Stimulated activated CD8-positive, alpha-beta memory T cell treated with anti-CD3 and anti-CD28 coated beads, Interleukin-12 subunit alpha, Interleukin-12 subunit beta, amount 100 ng/mL, for 4 hours (primary cell): ENCODE results near the gene ARHGEF19.
"Not testable (repeated sequence)": the region's sequence is repeated elsewhere in the genome, so short reads cannot be mapped to it uniquely, and the experiment has no call there.

Source experiments
- DNase-seq: peaks from one replicate; pipeline ENCODE4 v3.0.0-alpha.2; 2020; ENCODE audit warnings: low read depth

The ARHGEF19 gene

DNA sequence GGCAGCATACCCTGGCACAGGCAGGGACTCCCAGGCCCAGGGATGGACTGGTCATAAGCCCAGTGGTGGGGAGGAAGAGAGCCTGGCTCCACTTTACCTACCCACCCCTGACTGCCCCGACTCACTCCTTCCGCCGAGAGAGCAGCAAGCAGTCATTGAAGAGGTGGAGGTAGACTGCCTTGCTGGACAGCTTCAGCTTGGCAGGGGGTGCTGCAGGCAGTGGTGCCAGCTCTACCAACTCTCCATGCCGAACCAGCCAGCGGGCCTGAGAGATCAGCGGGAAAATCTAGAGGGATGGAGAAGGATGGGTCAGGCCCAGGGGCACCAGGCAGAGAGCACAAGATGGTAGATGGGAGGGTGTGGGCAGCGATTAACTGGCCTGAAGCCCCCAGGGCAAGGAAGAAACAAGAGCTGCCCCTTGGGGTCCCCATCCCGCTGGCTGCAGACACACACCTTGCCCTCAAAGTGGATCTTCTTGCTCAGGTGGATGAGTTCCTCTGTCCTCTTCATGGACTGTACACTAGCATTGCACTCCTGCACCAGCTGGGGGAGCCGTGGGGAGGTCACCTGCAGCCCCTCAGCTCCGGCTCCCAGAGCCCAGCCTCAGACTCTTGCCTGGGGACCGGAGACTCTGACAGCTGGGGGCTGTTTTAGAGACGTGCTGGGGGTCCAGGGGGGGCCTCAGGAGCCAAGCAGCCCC is 7.7 kb downstream of the ARHGEF19 start:
- no peak for DNase-seq

DNA sequence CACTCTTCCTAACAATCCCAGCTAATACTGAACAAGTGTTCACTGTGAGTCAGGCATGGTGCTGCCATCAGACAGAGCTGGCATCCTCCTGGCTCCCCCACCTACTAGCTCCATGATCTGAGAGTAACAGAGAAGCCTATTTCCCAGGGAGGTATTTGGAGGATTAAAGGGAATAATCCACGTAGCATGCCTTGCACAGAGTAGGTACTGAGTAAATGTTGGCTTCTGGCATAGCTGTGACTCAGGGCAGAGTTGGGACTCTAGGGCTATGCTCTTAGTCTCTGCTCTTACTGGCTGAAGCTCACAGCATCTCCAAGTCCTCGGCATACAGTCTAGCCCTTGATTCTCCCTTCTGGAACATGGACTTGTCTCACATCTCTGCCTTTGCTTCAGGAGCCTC is 8.2 kb downstream of the ARHGEF19 start:
- no peak for DNase-seq

DNA sequence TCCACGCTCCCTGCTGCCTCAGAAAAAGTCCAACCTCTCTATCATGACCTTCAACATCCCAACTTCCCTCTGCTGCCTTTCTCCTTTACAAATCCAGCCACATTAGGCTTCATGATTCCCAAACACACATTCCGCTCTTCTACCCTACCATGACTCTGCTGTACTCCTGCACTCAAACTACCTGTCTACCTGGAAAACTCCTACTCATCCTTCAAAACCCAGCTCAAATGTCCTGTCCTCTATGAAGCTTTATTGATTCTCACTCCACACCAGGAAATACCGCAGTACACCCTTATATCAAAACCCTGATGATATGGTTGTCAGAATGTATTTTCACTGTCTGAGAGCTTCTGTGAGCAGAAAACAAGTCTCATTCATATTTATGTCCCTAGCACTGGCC is 8.9 kb downstream of the ARHGEF19 start:
- no peak for DNase-seq

DNA sequence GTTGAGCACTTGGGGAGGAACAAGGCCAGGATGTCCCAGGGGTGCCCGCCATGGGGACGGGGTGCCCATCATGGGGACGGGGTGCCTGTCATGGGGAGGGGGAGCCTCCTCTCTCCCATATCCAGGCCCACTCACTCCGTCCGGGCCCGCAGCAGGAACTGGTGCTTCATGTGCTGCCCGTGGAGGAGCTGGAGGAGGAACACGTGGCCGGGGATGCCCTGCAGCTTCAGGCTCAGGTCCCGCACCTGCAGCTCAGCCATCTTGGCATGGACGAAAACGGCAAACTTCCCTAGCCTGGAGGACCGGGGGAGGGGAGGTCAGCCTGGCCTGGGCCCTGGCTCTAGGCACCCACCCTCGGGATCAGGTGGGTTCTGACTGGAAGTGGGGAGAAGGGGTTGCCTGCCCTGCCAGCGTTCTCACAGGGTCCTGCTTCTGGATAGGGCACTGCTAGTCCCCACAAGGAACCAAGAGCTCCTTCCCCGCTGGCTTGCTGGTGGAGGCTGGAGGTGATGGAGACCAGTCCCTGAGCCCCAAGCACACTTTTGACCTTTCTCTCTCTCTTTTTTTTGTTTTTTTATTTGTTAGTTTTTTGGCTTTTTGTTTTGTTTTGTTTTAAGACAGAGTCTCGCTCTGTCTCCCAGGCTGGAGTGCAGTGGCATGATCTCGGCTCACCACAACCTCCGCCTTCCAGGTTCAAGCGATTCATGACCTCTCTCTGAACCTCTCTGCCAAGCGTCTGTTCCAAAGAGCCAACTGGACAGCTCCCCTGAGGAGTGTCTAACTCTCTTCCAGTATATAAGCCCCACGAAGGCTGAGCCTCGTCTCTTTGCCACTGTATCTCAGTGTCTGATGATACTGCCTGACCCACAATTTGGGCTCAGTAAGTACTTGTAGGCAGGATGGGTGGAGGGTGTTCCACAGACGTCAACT is 9.9 kb downstream of the ARHGEF19 start:
- no peak for DNase-seq

DNA sequence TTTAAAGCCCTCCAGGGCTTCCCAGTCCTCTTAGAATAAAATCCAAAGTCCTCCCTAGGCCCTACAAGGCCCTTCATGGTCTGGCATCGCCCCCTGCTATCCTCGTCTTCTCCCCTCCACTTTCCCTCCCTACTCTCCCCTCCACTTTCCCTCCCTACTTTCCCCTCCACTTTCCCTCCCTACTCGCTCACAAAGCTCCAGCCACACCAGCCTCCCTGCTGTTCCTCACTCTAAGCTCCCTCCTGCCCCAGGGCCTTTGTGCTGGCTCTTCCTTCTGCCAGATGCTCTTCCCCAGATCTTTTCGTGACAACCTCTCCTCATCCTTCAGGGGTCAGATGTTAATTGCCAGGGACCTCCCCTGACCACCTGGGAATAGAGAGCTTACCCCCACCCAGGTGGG is 12.8 kb downstream of the ARHGEF19 start:
- DNase-seq, result no peak

DNA sequence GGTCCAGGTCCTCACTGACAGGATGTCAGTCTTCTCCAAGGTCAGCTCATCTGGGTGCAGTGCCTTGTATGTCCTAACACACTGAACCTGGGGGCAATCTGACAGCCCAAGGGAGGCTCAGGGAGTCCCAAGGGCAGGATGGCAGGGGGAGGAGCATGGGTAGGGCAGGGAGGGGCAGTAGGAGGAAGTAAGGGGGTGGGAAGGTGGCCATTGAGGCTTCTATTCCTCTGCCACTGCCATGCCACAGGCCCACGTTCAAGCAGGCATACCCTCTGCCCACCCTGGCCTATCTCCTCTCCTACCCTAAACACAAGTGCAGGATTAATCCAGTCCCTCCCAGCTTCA is 13.3 kb downstream of the ARHGEF19 start:
- DNase-seq, result no peak

DNA sequence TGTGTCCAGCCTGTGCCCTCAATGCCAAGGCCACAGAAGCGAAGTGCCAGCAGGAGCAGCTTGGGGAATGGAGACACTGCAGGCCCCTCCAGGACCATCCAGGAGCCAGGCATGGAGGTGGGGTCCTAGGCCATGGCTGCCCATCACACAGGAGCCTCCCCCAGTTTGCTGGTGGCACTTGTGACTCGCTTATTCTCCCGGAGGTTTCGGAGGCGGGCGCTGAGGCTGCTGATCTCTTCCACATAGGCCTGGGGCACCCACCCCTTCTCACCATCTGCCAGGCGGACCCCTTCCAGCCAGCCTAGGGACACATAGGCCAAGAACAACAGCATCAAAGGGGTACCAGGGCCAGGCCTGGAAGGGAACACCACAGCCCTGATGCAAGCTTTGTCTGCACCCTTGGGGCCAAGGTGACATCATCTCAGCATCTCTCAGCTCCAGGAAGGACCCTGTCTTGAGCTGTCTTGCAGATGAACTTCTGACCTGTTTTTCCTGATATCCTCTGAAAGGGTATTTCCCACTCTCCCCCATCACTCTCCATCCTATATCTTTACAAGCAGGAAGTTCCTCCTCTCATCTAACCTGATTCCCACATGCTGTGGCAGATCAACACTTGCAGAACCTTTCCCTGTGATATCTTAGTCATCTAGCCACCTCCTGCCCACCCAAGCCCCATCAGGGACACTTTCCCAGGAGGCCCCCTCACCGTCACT is 13.9 kb downstream of the ARHGEF19 start:
- DNase-seq, result no peak

DNA sequence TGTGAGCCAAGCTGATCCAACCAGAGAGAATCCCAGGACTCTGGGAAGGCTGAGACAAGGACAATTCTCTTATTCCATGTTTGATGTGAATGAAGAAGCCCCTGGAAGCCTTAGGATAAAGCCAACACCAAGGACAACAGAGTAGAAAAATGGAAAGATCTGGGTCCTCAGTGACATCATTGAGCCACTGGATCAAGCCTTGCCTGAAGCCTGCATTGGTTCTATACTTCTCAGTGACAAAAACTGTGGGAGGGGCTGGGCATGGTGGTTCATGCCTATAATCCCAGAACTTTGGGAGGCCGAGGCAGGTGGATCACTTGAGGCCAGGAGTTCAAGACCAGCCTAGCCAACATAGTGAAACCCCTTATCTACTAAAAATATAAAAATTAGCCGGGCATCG is 15.6 kb downstream of the ARHGEF19 start:
- no peak for DNase-seq

DNA sequence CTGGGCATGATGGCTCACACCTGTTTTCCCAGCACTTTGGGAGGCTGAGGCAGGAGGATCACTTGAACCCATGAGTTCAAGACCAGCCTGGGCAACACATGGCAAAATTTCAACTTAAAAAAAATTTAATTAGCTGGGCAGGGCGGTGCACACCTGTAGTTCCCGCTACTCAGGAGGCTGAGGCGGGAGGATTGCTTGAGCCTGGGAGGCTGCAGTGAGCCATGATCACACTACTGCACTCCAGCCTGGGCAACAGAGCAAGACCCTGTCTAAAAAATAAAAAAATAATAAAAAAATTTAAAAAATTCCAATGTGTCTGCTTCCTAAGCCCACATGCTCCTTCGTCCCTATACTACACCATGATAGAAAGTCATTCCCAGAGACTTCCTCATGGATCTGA is 16.3 kb downstream of the ARHGEF19 start:
- not testable (repeated sequence) for DNase-seq

DNA sequence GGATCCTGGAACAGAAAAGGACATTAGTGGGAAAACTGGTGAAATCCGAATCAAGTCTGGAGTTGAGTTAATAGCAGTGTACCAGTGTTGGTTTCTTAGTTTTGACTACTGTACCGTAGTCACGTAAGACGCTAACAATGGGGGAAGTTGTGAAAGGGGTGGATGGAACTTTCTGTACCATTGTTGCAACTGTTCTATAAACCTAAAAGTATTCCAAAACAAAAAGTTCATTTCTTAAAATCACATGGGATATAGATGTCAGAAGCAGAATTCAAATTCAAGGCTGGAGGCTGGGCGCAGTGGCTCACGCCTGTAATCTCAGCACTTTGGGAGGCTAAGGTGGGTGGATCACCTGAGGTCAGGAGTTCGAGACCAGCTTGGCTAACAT is 16.9 kb downstream of the ARHGEF19 start:
- DNase-seq, result no peak

DNA sequence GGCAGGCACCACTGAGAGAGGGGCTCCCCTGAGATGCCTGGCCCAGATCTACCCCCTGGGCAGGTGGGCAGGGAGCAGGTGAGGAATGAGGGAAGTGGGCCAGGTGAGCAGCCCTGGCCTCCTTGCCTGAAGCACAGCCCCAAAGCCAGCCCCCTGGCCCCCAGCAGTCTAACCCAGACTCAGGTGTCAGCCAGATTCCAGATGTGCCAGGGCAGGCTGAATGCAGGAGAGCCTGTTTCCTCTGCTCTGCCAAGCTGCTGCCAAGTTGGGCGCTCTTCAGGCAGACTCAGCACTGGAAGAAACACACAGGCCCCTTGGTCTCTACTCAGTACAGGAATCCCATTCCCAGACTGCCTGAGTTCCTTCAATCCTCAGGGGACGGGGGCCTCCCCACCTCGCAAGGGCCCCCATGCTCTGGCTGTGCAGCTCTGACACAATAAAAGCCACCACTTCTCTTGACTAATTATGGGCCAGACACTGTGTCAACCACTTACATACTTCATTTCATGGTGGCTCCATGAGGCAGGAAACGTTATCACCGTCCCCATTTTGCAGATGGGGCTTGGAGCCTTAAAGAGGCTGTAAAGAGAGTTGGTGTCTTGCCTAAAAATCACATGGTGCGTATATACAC is 20.4 kb downstream of the ARHGEF19 start:
- no peak for DNase-seq

DNA sequence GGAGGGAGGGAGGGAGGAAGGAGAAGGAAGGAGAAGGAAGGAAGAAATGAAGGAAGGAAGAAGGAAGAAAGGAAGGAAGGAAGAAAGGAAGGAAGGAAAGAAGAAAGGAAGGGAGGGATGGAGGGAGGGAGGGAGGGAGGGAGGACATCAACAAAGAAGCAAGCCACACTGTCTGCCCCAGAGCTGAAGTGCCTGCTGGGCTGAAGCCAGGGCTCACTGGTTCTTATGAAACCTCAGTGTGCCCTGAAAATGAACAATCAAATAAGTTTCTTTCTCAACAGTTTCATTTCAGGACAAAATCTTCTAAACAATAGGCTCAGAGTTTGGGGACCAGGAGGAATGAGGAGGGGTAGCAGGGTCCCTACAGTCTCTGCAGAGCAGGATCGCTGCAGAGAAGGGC is 21.1 kb downstream of the ARHGEF19 start:
- no peak for DNase-seq

DNA sequence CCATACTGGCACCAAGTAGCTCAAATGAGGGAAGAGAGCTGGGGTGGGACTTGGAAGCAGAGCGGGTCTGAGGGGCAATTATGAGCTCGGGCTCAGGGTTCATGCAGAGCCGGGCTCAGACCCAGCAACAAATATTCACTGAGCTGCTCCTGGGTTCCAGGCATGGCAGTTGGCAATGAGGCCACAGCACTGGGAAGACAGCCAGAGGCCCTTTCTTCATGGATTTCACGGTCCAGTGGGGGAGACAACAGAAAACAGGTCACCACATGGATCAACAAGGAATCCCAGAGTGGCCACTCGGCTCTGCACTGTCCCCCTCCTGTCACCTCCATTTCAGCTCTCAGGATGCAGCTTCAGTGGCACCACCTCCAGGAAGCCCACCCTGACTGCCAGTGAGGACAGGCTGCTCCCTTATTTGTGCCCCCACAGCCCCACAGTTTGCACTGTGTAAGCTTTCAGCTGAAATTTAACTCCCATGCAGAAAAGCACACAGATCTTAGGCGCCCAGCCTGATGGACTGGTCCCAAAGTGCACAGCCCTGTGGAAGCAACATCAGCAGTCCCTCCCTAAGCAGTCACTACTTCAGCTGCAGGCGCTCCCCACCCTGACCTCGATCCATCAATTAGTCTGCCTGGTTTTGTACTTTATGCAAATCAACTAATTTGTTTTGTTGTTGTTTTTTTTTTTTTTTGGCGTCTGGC is 22.4 kb downstream of the ARHGEF19 start:
- DNase-seq, result no peak

DNA sequence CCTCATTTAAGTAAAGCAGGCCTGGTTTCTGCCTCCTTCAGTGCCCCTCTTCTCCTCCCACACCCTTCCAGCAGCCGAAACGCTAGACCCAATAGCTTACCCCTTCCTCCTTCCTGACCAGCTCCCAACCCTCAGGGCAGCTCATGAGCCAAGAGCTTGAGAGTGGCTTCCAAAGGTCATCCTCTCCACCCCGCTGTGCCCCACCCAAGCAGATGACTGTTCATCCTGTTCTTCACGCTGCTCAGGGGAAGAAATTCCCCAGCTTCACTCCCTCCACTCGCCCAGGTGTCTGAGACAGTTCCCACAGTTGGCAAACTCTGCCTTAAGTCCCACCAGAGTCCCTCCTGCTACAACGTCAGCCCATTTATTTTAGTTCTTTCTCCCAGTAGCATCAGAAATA is 23.4 kb downstream of the ARHGEF19 start:
- DNase-seq, result no peak

DNA sequence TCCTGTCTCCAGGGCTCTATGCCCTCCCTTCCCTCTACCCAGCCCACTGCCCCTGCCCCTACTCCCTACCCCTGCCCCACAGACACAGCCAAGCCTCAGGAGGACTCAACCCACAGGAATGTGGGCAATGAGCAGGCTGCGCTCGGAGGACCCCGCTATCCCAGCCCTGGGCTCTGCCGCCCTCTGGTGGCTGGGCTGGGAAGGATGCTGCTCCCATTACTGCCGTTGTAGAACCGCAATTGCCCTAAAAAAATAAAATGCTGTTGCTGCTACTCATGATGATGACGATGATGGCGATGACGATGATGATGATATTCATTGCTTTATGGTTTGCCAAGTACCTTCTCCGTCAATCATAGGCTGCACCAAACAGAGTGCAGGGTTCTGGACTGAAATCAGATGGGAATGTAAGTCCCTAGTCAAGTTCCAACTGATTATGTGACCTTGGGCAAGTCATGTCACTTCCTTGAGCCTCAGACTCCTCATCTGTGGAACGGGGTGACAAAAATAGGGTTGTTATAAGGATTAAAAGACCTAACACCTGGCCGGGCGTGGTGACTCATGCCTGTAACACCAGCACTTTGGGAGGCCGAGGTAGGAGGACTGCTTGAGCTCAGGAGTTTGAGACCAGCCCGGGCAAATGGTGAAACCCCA is 24.6 kb downstream of the ARHGEF19 start:
- DNase-seq, result peak; percentile 49

DNA sequence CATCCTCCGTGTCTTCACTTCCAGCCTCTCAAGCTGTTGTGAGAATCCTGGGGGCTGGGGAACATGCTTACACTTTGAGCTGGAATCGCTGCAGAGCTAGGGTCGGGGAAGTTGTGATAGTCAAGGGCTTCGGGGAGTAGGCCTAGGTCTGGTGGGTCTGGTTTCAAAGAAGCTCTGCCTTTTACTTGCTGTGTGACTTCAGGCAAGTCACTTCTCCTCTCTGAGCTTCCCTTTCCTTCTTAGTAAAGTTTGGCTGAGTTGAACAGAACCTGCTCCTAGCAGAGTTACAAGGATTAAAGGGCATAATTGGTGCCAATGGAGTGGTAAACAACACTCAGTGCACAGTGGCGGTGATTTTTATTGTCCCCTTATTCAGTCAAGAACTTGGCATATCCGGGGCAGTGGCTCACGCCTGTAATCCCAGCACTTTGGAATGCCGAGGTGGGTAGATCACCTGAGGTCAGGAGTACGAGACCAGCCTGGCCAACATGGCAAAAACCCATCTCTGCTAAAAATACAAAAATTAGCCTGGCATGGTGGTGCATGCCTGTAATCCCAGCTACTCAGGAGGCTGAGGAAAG is 25.7 kb downstream of the ARHGEF19 start:
- DNase-seq, result no peak

DNA sequence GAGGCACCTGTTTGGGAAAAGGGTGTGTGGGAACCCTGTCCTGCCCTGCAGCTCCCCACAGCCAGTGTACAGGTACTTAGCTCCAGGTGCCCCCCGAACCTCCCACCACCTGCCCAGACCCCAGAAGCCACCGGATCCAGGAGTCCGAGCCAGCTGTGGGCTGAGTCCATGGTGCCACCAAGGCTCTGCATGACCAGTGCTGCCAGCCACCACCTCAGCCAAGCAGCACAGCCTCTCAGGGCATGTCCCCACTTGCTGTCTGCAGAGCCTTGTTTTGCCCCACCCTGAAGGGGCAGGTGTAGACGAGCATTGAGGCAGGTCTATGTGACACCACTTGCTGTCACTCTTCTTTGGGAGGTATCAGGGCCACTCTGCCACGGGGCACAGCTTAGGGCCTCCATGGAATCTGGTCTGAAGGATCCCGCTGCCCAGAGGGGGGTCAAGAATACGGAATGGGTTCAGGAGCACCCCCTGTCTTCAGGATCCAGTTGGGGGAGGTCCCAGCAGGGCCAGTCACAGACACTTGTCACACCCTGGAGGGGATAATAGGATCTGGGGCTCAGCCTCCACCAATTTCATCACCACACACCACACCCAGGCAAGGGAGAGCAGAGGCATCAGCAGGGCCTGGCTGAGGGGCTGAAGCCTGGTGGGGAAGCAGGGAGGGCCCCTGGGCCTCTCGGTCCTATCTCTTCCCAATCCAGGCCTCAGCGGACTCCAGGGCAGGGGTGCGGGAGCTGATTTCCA is 27.7 kb downstream of the ARHGEF19 start:
- DNase-seq, result no peak

DNA sequence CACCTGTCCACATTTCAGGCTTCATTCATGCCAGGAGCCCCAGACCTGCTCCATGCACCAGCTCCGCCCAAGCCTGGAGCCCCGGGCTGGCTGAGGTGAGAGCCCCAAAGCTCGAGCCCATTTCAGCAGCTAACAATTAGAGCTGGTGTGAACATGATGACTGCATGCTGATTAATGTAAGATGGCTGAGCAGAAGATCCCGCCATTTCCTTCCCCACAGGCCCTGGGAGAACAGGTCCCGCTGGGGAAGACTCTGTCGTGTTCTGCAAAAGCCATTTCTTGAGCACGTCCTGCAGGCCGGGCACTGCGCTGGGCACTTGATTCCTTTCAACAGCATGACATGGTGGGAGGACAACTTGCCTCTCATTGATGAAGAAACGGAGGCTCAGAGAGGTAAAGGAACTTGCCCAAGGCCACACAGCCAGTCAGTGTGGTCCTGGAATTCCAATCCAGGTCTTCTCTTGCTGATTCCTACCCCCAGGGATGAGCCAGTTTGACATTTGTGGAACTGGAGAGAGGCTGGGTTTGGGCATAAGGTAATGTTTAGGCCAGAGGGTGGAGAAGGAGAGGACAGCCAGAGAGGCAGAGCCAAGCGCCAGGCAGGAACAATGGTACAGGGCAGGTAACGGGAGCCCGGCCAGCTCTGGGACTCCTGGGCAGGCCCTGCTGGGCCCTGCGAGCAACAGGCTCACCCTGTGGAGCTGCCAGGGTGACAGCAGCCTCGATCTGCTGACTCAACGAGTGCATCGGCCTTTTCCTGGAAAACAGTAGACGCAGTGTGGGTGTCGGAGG is 28.5 kb downstream of the ARHGEF19 start:
- no peak for DNase-seq

DNA sequence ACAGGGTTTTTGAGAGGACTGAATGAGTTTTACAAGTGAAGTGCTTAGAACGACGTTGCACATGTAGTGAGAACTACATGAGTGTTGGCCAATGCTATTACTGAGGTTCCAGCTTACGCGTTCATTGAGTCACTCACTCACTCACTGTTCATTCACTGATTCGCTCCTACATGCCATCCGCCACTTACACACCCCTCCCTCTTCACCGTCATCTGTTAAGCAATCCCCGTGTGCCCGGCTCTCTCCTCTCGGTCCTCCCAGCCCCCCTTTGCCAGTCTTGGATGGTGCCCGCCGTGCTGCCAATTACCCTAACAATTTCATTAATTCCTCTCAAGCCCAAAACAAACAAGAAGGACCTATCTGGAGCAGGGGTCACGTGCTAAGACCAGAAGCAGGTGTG is 29.3 kb downstream of the ARHGEF19 start:
- no peak for DNase-seq
